Upper lobe of right lung (tissue), 1 donor: ENCODE data around the gene NOB1. TPM values are rescaled to one million over a fixed set of nuclear protein-coding genes. Genes with fewer than 3 reads are reported as not detected.
A peak's percentile ranks its signal among the peaks of the same experiment; 100 is the strongest.

ENCODE experiments used
- ATAC-seq: fragments of 200-7000 bp; cut with Tn5 transposase; one replicate; pipeline ENCODE4 v1.9.1; 2020; ENCODE audit warnings: mild to moderate bottlenecking, moderate library complexity
- DNase-seq: peaks from one replicate; pipeline ENCODE4 v3.0.0-alpha.2; 2020
- H3K27ac ChIP-seq: fragments of 200-600 bp; one replicate; pipeline ENCODE4 v1.8.0; 2022
- H3K27me3 ChIP-seq: fragments of 200-600 bp; one replicate; pipeline ENCODE4 v1.8.0; 2022; ENCODE audit warnings: mild to moderate bottlenecking
- H3K36me3 ChIP-seq: fragments of 200-600 bp; one replicate; pipeline ENCODE4 v1.8.0; 2022
- H3K4me1 ChIP-seq: fragments of 200-600 bp; one replicate; pipeline ENCODE4 v1.8.0; 2022
- H3K4me3 ChIP-seq: fragments of 200-600 bp; one replicate; pipeline ENCODE4 v1.8.0; 2022; ENCODE audit warnings: mild to moderate bottlenecking
- H3K9me3 ChIP-seq: fragments of 200-600 bp; one replicate; pipeline ENCODE4 v1.8.0; 2022
- CTCF ChIP-seq: fragments of 200-600 bp; IDR thresholded peaks from one replicate; pipeline ENCODE4 v1.8.0; 2022; ENCODE audit warnings: antibody characterized with exemption
- intact Hi-C: fragments of 100-400 bp; cut with DNase I; formaldehyde crosslinking; loops from one replicate; pipeline ENCODE4 v1.11.0; 2022
- total RNA-seq: library from RNA; stranded (reverse); fragmentation: NEBNext Ultra II Directional; extraction: Animal tissue kit (Norgen Biotek cat#: 25700); gene quantifications from one replicate; pipeline ENCODE4 v1.2.1, GENCODE V29; 2021
- donor health status: DM: no; HTN: yes; CAD: no; lungs with severe emphysema.

The NOB1 gene
- total RNA-seq, 1 donor from 2014 or later: 32.0 TPM

GRCh38 chr16:69727916-69728270, 26.8 kb downstream of the NOB1 start:
- DNase-seq (peak; percentile 87), ATAC-seq (peak; percentile 33)
- Histone ChIP-seq H3K9me3 (no peaks in the 10 kb centered on the region), H3K36me3 (no peaks in the 10 kb centered on the region), H3K4me1 (peaks cover 17% of the 10 kb centered on the region), H3K27ac (peak overlapping the region; percentile 88), H3K4me3 (peak overlapping the region; percentile 67), H3K27me3 (no peaks in the 10 kb centered on the region)
- intact Hi-C loops: no loop called here
- no peak for TF ChIP-seq CTCF

GRCh38 chr16:69726313-69727060, 28.2 kb downstream of the NOB1 start, which contains the start of gene NQO1:
Gene NQO1 (minus strand): TSS chr16:69726560. CDS start chr16:69726439, 121 bp downstream.
- Histone ChIP-seq H3K27ac (peak within 1 kb of the TSS; percentile 88), H3K4me1 (peaks cover 17% of the 10 kb centered on the region), H3K36me3 (no peaks in the 10 kb centered on the region), H3K4me3 (peak within 1 kb of the TSS; percentile 67), H3K9me3 (no peaks in the 10 kb centered on the region), H3K27me3 (no peaks in the 10 kb centered on the region)
- no peak for TF ChIP-seq CTCF
- ATAC-seq (peak; percentile 99), DNase-seq (peak; percentile 97)
- intact Hi-C loops: no loop called here

GRCh38 chr16:69725480-69726312, 29.0 kb downstream of the NOB1 start:
- intact Hi-C loops: no loop called here
- H3K27ac ChIP-seq: peak overlapping the region; percentile 88

GRCh38 chr16:69724981-69725479, 29.7 kb downstream of the NOB1 start:
- intact Hi-C loops: no loop called here
- TF ChIP-seq CTCF: no peak
- peaks cover 17% of the 10 kb centered on the region for H3K4me1 ChIP-seq
- no peak for ATAC-seq
- H3K27me3 ChIP-seq: no peaks in the 10 kb centered on the region
- no peaks in the 10 kb centered on the region for H3K9me3 ChIP-seq
- H3K4me3 ChIP-seq: peak overlapping the region; percentile 67
- H3K36me3 ChIP-seq: no peaks in the 10 kb centered on the region
- H3K27ac ChIP-seq: peak overlapping the region; percentile 88
- DNase-seq: no peak

More at GRCh38 chr16:69725480-69726312, 29.0 kb downstream of the NOB1 start:
- no peak for TF ChIP-seq CTCF
- no peaks in the 10 kb centered on the region for H3K36me3 ChIP-seq
- H3K4me3 ChIP-seq: peak overlapping the region; percentile 67
- H3K9me3 ChIP-seq: no peaks in the 10 kb centered on the region
- H3K4me1 ChIP-seq: peaks cover 17% of the 10 kb centered on the region
- ATAC-seq: no peak
- peak; percentile 53 for DNase-seq
- no peaks in the 10 kb centered on the region for H3K27me3 ChIP-seq

- intact Hi-C loops: no loop called here
- H3K27ac ChIP-seq: peak overlapping the region; percentile 88
- H3K4me3 ChIP-seq: no peak overlapping the region
Measured at GRCh38 chr16:69724414-69724873, 30.3 kb downstream of the NOB1 start.

More at GRCh38 chr16:69724414-69724873, 30.3 kb downstream of the NOB1 start:
- H3K9me3 ChIP-seq: no peaks in the 10 kb centered on the region
- TF ChIP-seq CTCF: no peak
- no peaks in the 10 kb centered on the region for H3K36me3 ChIP-seq
- H3K4me1 ChIP-seq: peaks cover 17% of the 10 kb centered on the region
- DNase-seq (no peak), ATAC-seq (no peak)
- no peaks in the 10 kb centered on the region for H3K27me3 ChIP-seq
